Activated CD8-positive, alpha-beta memory T cell treated with anti-CD3 and anti-CD28 coated beads, Interleukin-2, amount 10 ng/mL, durations not matched to agents 7 days and 5 days (primary cell): Measurements from ENCODE around the gene GSTCD. TPM values are rescaled to one million over a fixed set of nuclear protein-coding genes. Genes with fewer than 3 reads are reported as not detected.
A peak's percentile ranks its signal among the peaks of the same experiment; 100 is the strongest.

ENCODE experiments used
- ATAC-seq: fragments of 150-1000 bp; cut with Tn5 transposase; one replicate; pipeline ENCODE4 v1.10.0; 2021; ENCODE audit warnings: moderate library complexity
- CTCF ChIA-PET: fragments of 350-600 bp; sonication (Branson Sonifier 250); formaldehyde crosslinking; loops from one replicate; lab custom pipeline; 2021; ENCODE audit warnings: antibody characterized with exemption; lab: Charles Lee
- DNase-seq: peaks from one replicate; pipeline ENCODE4 v3.0.0-alpha.2; 2020
- H3K27ac Mint-ChIP-seq: one replicate; pipeline ENCODE4 v1.8.0; 2021; ENCODE audit warnings: mild to moderate bottlenecking, mixed read lengths
- H3K27me3 Mint-ChIP-seq: one replicate; pipeline ENCODE4 v1.8.0; 2021; ENCODE audit warnings: mixed read lengths
- H3K36me3 Mint-ChIP-seq: one replicate; pipeline ENCODE4 v1.8.0; 2021; ENCODE audit warnings: mild to moderate bottlenecking, mixed read lengths
- H3K4me1 Mint-ChIP-seq: one replicate; pipeline ENCODE4 v1.8.0; 2021; ENCODE audit warnings: mixed read lengths
- H3K4me3 Mint-ChIP-seq: one replicate; pipeline ENCODE4 v1.8.0; 2021; ENCODE audit warnings: mild to moderate bottlenecking, moderate library complexity, mixed read lengths
- H3K9me3 Mint-ChIP-seq: one replicate; pipeline ENCODE4 v1.8.0; 2022; ENCODE audit warnings: low read depth, mixed read lengths
- total RNA-seq, 2 experiments: library from RNA; stranded (reverse); gene quantifications; one replicate each; pipeline ENCODE4 v1.2.3, GENCODE V29; 2021

GSTCD gene
- total RNA-seq, 2 experiments from 2014 or later = 14.0 to 14.1 TPM

GRCh38 chr4:105894660-105895582, 186.3 kb downstream of the GSTCD start, which contains the start of gene NPNT:
TSS of gene NPNT (plus strand) at chr4:105895471. CDS start at chr4:105895653, 182 bp downstream.
- no peak within 1 kb of the TSS for H3K27ac Mint-ChIP-seq
- no peak for ATAC-seq
- H3K36me3 Mint-ChIP-seq = no peaks in the 10 kb centered on the region
- DNase-seq = no peak
- CTCF ChIA-PET = no interaction called here
- H3K4me3 Mint-ChIP-seq = peak within 1 kb of the TSS; percentile 18
- H3K27me3 Mint-ChIP-seq = peaks cover 88% of the 10 kb centered on the region
- no peaks in the 10 kb centered on the region for H3K9me3 Mint-ChIP-seq
- H3K4me1 Mint-ChIP-seq = peaks cover 5% of the 10 kb centered on the region

DNA sequence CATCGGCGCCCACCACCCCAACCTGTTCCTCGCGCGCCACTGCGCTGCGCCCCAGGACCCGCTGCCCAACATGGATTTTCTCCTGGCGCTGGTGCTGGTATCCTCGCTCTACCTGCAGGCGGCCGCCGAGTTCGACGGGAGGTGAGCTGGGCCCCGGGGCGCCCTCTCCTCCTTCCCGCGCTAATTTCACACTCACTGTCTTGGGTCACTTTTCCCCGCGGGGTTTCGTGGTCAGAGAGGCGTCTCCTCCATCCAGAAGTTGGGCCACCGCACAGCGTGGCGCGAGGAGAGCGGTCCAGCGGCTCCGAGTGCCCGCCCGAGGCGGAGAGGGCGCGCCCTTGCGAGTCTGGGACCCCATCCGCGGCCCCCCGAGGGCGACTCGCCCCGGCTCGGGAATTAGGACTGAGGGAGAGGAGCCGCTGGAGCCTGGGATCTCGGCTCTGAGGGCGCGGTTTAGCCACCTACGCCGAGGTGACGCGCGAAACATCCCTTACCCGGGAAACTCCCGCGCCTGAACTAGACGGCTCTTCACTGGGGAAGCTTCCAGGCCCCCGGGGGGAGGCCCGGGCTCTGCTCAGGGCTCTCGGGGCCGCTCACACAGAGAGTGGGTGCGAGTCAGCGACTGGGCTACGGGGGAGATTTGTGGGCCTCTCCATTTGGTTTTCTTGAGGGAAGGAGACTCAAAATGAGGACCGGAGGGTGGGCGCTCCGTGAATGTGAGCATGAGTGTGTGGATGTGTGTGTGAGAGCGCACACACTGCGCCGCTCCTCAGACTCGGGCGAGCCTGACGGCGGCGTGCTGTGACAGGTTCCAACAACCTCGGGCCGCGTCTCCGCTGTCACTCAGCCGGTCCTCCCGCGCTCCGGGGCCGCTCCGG, 187.2 kb downstream of the GSTCD start:
- Mint-ChIP-seq H3K27ac (no peak overlapping the region), H3K4me3 (peak overlapping the region; percentile 18)
- ATAC-seq = peak; percentile 27

GRCh38 chr4:105896461-105896942, 187.9 kb downstream of the GSTCD start:
- peak overlapping the region; percentile 18 for H3K4me3 Mint-ChIP-seq
- ATAC-seq (no peak), DNase-seq (no peak)
- peaks cover 83% of the 10 kb centered on the region for H3K27me3 Mint-ChIP-seq
- CTCF ChIA-PET = no interaction called here
- no peaks in the 10 kb centered on the region for H3K9me3 Mint-ChIP-seq
- no peaks in the 10 kb centered on the region for H3K36me3 Mint-ChIP-seq
- H3K27ac Mint-ChIP-seq = no peak overlapping the region
- H3K4me1 Mint-ChIP-seq = peaks cover 5% of the 10 kb centered on the region

More for the DNA sequence above, 187.2 kb downstream of the GSTCD start:
- no peak for DNase-seq
- peaks cover 5% of the 10 kb centered on the region for H3K4me1 Mint-ChIP-seq
- peaks cover 86% of the 10 kb centered on the region for H3K27me3 Mint-ChIP-seq
- no peaks in the 10 kb centered on the region for H3K9me3 Mint-ChIP-seq
- no peaks in the 10 kb centered on the region for H3K36me3 Mint-ChIP-seq
- CTCF ChIA-PET = no interaction called here

Other genes with a start within 250 kb of the GSTCD start
- gene PPA2, start 234.7 kb upstream of the GSTCD start, total RNA-seq = 10 to 100 TPM; 67.0 to 68.5 TPM
- gene ARHGEF38, start 156.2 kb upstream of the GSTCD start, total RNA-seq = not detected
- 10 to 100 TPM; 20.3 to 20.4 TPM for gene INTS12, start 95 bp upstream of the GSTCD start, total RNA-seq
- gene NPNT, start 186.7 kb downstream of the GSTCD start, total RNA-seq = not detected